RCC 7860 (cell line): ENCODE measurements around the gene FBF1.
A peak's percentile ranks its signal among the peaks of the same experiment; 100 is the strongest.
"Not testable (repeated sequence)": the region's sequence is repeated elsewhere in the genome, so short reads cannot be mapped to it uniquely, and the experiment has no call there.

Experiments
- DNase-seq: peaks from one replicate; pipeline ENCODE4 v3.0.0-alpha.2; 2015; ENCODE audit warnings: low spot score
- FAIRE-seq: peaks from 2 replicates; lab custom pipeline; 2012; peaks lifted over from hg19 to GRCh38; lab: Jason Lieb, UNC

FBF1 gene

DNA sequence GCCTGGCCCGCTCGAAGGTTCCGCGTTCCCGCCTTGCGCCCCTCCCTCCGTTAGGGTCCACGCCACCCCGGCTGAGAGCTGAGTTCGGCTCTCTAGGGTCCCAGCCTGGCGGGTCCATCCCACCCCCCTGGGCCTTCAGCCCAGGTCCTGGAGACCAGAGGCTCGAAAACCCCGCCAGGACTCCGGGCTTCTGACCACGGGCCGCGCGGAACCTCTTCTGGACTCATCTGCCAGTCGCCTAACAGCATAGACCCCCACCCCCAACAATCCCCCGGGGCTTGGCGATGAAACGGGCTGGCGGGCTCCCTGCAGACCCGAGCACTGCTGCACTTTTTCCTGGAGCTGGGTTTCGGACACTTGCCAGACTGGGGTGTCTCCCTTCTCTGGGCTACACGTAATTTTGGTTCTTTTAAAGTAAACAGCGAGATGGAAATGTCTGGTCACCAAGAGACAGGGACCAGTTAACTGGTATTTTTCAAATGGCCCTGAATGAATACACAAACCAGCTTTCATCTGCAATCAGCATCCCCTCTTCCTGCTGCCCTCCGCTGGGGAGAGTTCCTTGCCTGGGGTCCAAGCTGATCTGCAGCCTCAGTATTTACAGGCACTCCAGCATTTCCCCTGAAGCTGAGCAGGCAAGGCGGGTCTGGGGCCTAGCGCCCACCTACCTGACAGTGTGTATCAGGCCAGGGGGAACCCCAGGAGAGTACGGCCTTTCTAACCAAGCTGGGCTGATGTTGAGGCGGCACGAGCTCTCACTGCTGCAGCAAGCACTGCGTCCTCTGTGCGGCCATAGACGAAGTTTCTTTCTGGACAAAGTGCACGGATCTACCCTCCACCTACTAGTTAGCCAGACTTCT lies 43.5 kb downstream of the FBF1 start:
- DNase-seq (no peak), FAIRE-seq (no peak)

DNA sequence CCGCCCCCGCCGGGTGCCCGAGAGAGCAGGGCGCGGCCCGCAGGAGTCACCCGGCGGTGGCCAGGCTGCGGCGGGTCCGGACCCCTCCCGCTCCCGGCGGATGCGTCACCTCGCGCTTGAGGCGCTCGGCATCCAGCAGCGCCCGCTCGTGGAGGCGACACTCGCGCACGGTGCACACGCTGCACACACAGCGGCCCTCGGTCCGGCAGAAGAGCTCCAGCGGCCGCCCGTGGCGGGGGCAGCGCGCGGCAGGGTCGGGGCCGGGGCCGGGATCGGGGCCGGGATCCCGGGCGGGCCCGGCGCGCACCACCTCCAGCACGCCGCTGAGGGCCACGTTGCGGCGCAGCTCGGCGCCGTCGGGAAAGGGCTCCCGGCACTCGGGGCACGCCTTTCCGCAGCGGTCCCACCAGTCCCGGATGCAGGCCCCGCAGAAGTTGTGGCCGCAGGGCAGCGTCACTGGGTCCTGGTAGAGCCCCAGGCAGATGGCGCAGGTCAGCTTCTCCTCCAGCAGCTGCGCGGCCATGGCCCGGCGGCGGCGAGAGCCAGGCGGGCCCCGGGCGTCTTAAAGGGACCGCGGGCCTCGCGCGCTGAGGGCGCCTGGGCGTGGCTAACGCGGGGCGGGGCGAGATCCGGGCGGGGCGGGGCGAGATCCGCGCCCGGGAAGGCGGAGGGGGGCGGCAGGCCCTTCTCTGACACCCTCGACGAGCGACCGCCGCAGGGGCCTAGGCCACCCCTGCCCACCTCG lies 44.3 kb downstream of the FBF1 start, which contains the start of gene TRIM65:
TRIM65 (minus strand) TSS at position 537 of the 745 bp plus-strand sequence; CDS start at position 523, 14 bp downstream.
- FAIRE-seq (no peak), DNase-seq (peak; percentile 66)

DNA sequence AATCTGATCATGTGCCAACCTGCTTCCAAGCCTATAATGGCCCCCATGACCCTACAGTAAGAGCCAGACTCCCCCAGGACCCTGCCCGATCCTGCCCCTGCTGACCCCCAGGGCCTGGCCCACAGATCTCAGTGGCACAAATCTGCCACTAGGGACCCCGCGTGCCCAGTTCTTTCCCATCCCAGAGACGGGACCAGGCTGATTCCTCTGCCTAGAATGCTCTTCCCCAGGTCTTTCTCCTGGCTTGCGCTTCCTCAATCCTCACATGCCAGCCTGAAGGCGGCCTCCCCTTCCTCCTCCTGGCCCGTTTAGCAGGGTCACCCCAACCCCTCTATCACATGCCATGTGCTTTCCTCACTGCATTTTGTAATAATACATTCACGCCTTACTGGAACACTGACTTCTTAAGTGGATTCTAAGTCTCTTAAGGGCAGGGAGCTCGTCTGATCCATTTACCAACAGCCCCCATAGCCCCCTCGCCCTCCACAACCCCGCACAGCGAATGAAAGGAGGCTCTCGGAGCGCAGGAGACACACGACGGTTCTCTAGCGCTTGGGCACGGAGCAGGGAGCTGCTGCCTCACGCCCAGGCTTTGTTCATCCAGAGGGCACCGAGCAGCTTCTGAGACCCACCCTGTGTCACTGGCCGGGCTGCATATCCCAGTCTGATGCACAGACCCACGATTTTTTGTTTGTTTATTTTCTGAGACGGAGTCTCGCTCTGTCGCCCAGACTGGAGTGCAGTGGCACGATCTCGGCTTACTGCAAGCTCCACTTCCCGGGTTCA lies 45.3 kb downstream of the FBF1 start:
- FAIRE-seq (no peak), DNase-seq (no peak)

DNA sequence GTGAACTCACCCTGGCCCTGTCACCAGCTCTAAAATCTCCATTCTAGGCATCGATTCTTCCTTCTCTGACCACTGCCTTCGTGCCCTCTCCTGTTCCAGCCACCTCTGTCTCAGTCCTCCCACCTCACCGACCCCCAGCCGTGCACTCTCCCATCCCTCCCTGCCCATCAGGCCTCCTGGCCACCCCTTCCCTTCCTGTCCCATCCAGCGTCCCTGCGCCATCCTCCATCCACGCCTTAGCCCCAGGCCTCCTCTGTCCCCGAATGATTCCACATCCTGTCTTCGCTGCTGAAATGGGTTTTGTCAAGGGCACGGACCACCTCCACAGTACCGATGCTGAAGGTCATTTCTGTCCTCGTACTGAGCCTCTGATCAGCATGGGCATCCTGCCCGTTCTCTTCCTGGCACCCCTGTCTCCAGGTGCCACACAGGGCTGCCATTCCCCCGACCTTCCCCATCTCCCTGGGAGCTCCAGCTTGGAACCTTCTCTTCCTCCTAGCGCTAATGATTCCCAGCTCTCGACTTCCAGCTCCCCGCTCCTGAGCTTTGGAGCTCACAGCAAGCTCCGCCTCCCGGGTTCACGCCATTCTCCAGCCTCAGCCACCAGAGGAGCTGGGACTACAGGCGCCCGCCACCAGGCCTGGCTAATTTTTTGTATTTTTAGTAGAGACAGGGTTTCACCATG lies 46.7 kb downstream of the FBF1 start:
- FAIRE-seq (no peak), DNase-seq (no peak)

DNA sequence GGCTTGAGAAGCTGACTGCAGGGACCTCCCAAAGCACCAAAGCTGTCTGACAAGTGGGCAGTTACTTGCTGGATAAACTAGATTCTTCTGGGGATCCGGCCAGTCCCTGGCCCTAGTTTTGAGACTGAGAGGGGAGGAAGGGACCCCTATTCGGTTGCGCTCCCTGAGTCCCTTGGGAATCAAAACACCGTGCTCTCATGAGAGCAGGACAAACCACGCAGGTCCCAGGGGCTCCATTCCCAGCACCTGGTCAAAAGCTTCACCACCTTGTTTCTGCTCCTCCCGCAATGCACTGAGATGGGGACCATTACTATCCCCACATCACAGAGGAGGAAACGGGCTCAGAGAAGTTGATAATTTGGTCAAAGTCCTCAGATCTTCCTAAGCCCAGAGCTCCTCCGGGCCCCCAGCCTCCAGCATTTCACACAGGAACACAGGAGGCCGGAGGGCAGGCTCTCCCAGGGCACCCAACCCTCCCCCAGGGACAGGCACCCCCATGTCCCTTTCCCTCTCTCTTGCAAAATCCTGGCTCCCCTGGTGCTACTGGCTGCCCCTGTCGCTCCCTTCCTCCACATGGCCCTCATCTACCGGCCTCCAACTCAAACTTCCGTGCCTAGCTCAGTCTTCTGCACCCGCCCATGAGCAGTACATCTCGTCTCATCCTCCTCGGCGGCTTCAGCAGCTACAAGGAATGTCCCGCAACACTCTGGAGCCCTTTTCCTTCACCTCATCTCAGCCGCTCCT lies 47.4 kb downstream of the FBF1 start:
- DNase-seq (no peak), FAIRE-seq (no peak)

DNA sequence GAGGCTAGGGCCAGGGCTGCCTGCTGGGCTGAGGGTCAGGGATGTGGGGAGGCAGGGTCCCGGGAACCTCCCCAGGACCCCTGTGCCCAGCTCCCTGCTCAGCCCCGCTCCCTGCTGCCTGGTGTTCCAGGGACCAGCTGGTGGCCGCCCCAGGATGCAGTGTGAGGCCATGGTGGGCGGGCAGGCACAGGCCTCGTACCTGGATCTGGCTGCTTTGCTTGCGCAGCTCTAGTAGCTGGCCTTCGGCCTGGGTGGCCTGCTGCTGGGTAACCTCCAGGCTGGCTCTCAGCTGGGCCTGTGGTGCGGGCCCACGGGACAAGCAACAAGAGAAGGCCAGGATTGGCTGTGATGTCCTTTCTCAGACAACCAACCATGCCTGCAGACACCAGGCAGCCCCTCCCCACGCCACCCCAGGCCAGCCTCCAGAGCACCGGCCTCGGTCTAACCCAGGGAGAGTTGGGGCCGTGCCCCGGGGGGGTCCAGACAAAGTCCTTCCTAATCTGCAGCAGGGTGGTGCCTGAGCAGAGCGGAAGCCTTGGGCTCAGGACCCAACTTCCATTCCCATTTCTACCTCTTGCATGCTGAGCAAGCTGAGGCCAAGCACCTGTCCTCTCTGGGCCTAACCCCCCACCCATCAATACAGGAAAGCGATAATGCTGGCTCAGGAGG lies 48.2 kb downstream of the FBF1 start:
- FAIRE-seq (no peak), DNase-seq (no peak)

DNA sequence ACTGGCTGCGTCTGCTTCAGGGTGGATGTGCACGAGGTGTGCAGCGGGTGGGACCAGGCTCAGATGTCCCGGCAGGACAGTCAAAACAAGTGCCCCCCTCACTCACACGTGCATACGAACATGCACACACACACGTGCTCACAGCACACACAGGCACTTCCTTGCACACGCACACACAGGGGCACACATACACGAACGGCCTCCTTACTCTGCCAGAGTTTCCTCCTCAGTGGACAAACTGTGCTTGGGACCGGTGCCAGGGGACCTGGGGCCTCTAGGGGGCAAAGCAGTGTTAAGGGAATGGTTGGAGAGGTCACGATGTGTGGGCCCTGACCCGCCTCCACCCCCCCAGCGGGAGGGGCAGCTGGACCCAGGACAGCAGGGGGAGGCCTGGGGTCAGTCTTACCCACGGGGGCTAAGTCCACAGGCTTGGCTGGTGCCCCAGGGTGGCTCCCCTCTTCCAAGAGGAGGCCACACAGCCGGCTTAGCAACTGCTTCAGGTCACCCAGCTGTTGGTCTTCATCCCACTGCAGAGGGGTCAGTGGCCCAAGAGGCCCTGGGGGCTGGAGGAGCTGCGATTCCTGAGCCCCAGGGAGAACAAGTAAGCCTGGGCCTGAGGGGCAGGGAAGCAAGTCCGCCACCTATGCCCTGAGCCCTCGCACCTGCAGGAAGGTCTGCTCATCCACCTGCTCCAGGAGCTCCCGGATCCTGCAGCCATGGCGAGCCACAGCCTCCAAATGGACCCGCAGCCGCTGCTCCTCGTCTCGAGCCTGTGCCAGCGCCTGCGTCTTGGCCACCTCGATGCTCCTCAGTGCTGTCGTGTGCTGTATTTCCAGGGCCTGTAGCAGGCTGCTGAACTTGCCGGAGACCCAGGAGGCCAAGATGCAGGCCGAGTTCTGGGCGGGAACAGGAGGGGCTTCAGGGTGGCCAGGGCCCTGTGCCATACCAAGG lies 49.0 kb downstream of the FBF1 start:
- DNase-seq (no peak), FAIRE-seq (no peak)

DNA sequence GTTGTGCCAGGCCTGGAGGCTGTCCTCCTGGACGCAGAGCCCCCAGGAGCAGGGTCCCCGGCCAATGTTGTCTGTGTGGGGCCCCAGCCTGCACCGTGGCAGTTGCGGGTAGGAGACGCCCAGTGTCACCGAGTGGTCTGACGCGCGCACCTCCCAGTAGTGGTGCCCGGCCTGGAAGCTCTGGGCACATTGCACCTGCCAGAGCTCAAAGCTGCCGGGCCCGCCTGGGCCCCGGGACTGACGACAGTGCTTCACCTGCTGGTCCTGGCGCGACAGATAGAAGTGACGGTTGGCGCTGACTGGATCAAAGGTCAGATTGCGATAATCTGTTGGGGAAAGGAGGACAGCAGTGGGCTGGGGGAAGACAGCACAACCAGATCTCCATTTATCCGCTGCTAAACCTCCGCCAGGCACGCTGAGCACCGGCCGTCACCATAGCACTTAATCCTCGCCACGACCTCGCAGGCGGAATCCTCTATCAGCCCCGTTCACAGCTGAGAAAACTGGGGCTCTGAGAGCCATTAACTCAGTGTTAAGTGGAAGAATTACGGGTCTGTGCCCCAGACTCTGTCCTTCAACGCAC lies 49.7 kb downstream of the FBF1 start:
- DNase-seq: no peak
- FAIRE-seq: no peak

DNA sequence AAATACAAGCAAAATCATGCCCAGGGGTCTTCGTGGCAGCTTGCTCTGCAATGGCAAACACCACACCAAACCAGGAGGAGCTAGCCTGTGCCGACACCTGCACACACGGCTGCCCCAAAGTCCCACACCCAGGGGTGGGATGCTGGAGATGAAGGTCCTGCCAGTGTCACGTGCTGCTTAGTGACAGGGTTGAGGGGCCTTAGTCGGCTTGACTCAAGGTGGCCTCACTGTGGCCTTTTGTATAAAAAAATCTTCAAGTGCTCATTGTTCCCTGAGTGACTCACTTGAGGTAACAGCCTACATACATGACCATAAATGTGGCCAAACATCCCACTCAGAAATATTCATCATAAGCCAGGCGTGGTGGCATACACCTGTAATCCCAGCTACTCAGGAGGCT lies 51.4 kb downstream of the FBF1 start:
- DNase-seq: no peak
- no peak for FAIRE-seq

DNA sequence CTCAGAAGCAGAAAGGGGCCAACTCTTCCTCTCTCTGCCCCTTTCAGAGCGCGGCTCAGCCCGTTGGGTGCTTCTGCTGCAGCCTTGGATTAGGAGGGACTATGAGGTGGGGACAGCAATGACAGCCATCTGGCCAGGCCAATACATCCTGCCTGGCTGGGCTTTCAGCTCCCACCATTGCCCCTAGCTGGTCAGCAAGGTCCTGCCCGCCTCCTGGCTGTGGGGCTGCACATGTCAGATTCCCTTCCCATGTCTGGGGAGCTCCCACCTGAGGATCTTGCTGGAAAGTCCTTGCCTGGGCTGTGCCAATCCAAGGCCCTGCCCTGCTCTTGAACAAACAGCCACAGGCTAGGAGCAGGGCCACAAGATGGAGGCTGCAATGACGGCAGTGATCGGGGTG lies 52.4 kb downstream of the FBF1 start:
- FAIRE-seq: no peak

DNA sequence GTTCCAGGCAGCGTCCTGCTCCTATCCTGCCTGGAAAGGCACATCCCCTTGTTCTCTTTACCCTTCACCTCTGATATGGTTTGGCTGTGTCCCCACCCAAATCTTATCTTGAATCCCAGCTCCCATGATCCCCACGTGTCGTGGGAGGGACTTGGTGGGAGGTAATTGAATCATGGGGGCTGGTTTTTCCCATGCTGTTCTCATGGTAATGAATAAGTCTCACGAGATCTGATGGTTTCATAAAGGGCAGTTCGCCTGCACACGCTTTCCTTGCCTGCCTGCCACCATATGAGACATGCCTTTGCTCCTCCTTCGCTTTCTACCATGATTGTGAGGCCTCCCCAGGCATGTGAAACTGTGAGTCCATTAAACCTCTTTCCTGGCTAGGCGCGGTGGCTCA lies 55.0 kb downstream of the FBF1 start:
- DNase-seq, FAIRE-seq: not testable (repeated sequence)

More for the DNA sequence above, 52.4 kb downstream of the FBF1 start:
- DNase-seq: no peak

DNA sequence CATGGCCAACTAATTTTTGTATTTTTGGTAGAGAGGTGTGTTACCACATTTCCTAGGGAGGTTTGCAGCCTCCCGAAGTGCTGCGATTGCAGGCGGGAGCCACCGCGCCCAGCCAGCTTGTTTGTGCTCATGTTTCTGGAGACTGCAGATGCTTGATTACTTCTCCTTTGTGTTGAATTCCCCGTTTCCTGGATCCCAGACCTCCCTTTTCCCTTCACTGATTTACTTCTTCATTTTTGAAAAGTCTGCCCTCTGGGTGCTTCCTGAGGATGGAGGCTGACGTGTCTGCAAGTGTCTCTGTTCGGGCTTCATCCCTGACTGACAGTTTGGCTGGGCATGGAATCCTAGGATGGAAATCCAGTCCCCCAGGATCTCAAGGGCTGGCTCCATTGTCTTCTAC lies 55.4 kb downstream of the FBF1 start:
- DNase-seq (no peak), FAIRE-seq (no peak)

DNA sequence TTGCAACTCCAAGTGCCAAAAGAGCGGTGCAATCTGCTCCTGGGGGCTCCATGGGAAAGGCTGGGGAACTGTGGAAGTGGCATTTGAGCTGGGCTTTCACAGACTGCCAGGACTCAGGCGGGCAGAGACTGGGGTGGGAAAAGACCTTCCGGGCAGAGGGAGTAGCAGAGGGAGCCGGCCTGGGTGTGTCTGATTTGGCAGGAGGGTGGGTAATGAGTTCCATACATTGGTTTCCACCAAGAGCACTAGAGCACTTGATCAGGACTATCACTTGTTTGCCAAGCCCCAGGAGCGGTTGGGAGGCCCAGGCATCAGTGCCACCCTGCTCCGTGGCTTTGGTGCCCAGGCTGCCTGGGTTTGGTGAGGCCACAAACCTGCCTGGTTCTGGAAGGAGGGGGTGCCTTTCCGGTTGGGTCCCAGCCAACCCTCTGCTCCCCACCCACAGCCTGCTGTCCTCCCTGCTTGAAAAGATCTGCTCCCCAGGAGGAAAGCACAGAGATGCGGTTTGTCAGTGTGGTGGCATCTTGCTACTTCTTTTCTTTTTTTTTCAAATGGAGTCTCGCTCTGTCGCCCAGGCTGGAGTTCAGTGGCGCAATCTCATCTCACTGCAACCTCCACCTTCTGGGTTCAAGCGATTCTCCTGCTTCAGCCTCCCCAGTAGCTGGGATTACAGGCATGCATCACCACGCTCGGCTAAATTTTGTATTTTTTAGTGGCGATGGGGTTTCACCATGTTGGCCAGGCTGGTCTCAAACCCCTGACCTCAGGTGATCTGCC lies 59.0 kb downstream of the FBF1 start:
- FAIRE-seq: no peak
- DNase-seq: no peak

DNA sequence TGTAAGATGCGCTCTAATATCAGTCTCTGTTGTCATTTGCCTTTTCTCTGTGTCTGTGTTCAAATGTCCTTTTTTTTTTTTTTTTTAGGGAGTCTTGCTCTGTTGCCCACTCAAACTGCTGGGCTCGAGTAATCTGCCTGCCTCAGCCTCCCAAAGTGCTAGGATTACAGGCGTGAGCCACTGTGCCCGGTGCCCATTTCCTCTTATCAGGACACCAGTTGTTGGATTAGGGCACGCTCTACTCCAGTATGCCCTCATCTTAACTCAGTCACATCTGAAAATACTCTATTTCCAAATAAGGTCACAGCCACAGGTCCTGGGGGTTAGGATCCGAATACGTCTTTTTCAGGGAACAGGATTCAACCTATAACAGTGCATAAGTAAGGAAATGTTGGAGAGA lies 60.6 kb downstream of the FBF1 start:
- FAIRE-seq: no peak
- no peak for DNase-seq

DNA sequence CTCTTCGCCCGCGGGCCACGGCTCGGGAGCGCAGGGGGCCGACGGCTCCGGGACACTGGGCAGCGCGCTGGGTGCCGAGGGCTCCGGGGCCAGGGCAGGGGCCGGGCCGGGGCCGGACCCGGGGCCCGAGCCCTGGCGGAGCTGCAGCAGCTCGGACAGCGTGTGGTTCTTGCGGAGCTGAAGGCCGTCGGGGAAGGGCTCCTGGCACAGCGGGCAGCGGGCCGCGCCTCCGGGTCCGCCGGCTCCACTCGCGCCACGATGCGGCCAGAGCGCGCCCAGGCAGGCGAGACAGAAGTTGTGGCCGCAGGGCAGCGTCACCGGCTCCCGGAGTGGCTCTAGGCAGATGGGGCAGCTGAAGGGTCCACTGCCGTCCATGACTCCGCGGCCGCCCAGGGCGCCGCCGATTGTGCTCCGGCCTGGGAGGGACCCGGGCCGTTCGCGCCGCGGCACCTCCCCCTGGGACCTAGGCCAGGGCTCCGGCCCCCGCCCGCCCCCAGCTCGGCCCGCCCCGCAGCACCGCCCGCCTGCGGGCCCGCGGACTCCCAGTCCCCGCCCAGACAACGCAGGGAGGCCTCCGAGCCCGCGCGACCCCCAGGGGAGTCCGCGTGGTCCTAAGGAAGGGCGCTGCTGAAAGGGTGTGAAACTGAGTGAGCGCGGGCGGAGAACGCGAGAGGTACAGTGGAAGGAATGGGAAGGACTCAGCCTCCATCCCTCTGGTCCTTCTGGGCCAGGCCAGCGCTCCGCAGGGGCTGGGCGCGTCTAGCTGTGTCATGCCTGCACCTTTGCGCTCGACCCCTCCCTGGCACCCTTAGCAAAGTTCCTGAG lies 62.5 kb downstream of the FBF1 start, which contains the start of gene TRIM47:
TRIM47 (minus strand) TSS at position 408 of the 825 bp plus-strand sequence; CDS start at position 375, 33 bp downstream.
- DNase-seq (peak; percentile 25), FAIRE-seq (no peak)

DNA sequence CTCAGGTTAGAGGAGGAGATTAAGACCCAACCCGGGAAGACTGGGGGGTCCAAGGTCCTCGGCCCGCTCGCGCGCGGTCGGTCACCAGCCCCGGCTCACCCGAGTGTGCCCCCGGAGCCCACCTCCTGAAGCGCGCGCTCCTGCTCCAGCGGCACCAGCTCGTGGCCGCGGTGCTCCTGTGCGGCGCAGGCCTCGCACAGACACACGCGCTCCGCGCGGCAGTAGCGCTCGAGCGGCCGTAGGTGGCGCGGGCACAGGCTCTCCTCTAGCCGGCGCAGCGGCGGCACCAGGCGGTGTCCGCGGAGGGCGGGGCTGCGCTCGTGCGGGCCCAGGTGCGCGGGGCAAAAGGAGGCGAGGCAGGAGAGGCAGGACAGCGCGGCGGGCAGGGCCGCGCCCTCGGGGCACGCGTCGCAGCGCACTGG lies 63.1 kb downstream of the FBF1 start:
- FAIRE-seq: no peak
- DNase-seq: peak; percentile 52
